GM23248 (cell line): ENCODE results near the gene GPR173. TPM values are rescaled to one million over a fixed set of nuclear protein-coding genes. Genes with fewer than 3 reads are reported as not detected.

Experiments
- DNase-seq: peaks from one replicate; pipeline ENCODE4 v3.0.0-alpha.2; 2015
- H2AFZ ChIP-seq: fragments of 200-600 bp; sonication (generic); 2 replicates; pipeline ENCODE4 v1.6.1; 2016; ENCODE audit warnings: antibody characterized with exemption
- H3F3A ChIP-seq: fragments of 200-600 bp; sonication (generic); 2 replicates; pipeline ENCODE4 v1.6.1; 2016; ENCODE audit warnings: mild to moderate bottlenecking, antibody characterized with exemption, mixed run types; ENCODE audit not compliant: insufficient read depth
- H3K27ac ChIP-seq: fragments of 200-600 bp; sonication (generic); 2 replicates; pipeline ENCODE4 v1.5.1; 2016; ENCODE audit warnings: mild to moderate bottlenecking
- H3K27me3 ChIP-seq: fragments of 200-600 bp; sonication (generic); replicated peaks from 2 replicates; pipeline ENCODE4 v1.6.1; 2016; ENCODE audit warnings: mild to moderate bottlenecking; ENCODE audit not compliant: insufficient read depth
- H3K36me3 ChIP-seq: fragments of 200-600 bp; sonication (generic); 2 replicates; pipeline ENCODE4 v1.6.1; 2016; ENCODE audit warnings: low read depth, mild to moderate bottlenecking
- H3K4me1 ChIP-seq: fragments of 200-600 bp; sonication (generic); 2 replicates; pipeline ENCODE4 v1.6.1; 2016; ENCODE audit warnings: mild to moderate bottlenecking; ENCODE audit not compliant: insufficient read depth
- H3K4me2 ChIP-seq: fragments of 200-600 bp; sonication (generic); one replicate; pipeline ENCODE4 v1.6.1; 2016; ENCODE audit warnings: mild to moderate bottlenecking; ENCODE audit not compliant: unreplicated experiment
- H3K4me3 ChIP-seq: fragments of 200-600 bp; sonication (generic); 2 replicates; pipeline ENCODE4 v1.5.1; 2016; ENCODE audit warnings: mild to moderate bottlenecking
- H3K79me2 ChIP-seq: fragments of 200-600 bp; sonication (generic); 2 replicates; pipeline ENCODE4 v1.6.1; 2016; ENCODE audit warnings: mild to moderate bottlenecking; ENCODE audit not compliant: insufficient read depth
- H3K9ac ChIP-seq: fragments of 200-600 bp; sonication (generic); 2 replicates; pipeline ENCODE4 v1.6.1; 2016; ENCODE audit warnings: mild to moderate bottlenecking
- H3K9me2 ChIP-seq: fragments of 200-600 bp; sonication (generic); 2 replicates; pipeline ENCODE4 v1.6.1; 2016; ENCODE audit warnings: mixed run types, mild to moderate bottlenecking, moderate library complexity; ENCODE audit not compliant: insufficient read depth
- H3K9me3 ChIP-seq: fragments of 200-600 bp; sonication (generic); one replicate; pipeline ENCODE4 v1.6.1; 2017; ENCODE audit warnings: low read depth
- H4K20me1 ChIP-seq: fragments of 200-600 bp; sonication (generic); 2 replicates; pipeline ENCODE4 v1.6.0; 2016; ENCODE audit not compliant: insufficient read depth
- EZH2 ChIP-seq: fragments of 200-600 bp; sonication (generic); IDR thresholded peaks from 2 replicates; pipeline ENCODE4 v1.6.1; 2018; ENCODE audit warnings: antibody characterized with exemption, mild to moderate bottlenecking; ENCODE audit not compliant: insufficient read depth, poor library complexity, severe bottlenecking
- EZH2phosphoT487 ChIP-seq: fragments of 200-600 bp; sonication (generic); IDR thresholded peaks from 2 replicates; pipeline ENCODE4 v1.6.1; 2018; ENCODE audit warnings: antibody characterized with exemption, moderate library complexity, mild to moderate bottlenecking, low read depth; ENCODE audit not compliant: insufficient read depth
- WGBS, 2 experiments: methylation state at CpG; one replicate each; pipeline ENCODE4 v1.1.6; 2015 to 2017; ENCODE audit warnings: low lambda C conversion rate in 2 of 2, low coverage in 1 of 2; ENCODE audit errors: missing lambda C conversion rate in 2 of 2; 5-methylcytosine and 5-hydroxymethylcytosine counted together
- in situ Hi-C: fragments of 300-500 bp; cut with MboI; formaldehyde crosslinking; loops from 2 replicates; pipeline ENCODE4 v1.15.0; 2020
- polyA plus RNA-seq: library from polyadenylated mRNA; unstranded; fragments of >200 nt; fragmentation: Nextera tagmentation; extraction: Ambion mirVana; gene quantifications from 2 replicates; pipeline ENCODE4 v1.2.1, GENCODE V29; 2016
- total RNA-seq: library from RNA; depleted of rRNA; stranded (reverse); fragments of >200 nt; shearing (Covaris generic); gene quantifications from 2 replicates; pipeline ENCODE4 v1.2.3, GENCODE V29; 2014

Gene GPR173
- total and polyA plus RNA-seq, 2 experiments from 2014 or later = 0.24 to 0.86 TPM

GRCh38 chrX:53093748-53094581, 45.4 kb downstream of the GPR173 start, which contains the start of gene KANTR:
TSS of gene KANTR (plus strand) at chrX:53094142. CDS start at chrX:53124273, 30,131 bp downstream.
- H2AFZ ChIP-seq = peak within 1 kb of the TSS; percentile 93
- no peaks in the 10 kb centered on the region for H3K79me2 ChIP-seq
- H3K9me3 ChIP-seq = no peaks in the 10 kb centered on the region
- H3F3A ChIP-seq = peaks cover 7% of the 10 kb centered on the region
- TF ChIP-seq EZH2phosphoT487 = no peak
- TF ChIP-seq EZH2 = no peak
- peak within 1 kb of the TSS; percentile 87 for H3K27ac ChIP-seq
- peaks cover 5% of the 10 kb centered on the region; the same call in 1 of the 2 replicates for H3K4me1 ChIP-seq
- DNase-seq = peak; percentile 94
- H3K4me2 ChIP-seq = peak within 1 kb of the TSS; percentile 84
- no peaks in the 10 kb centered on the region for H3K9me2 ChIP-seq
- in situ Hi-C loops = no loop called here
- no peaks in the 10 kb centered on the region for H3K36me3 ChIP-seq
- WGBS, 2 experiments = 1 to 2% methylated on average over 22 to 38 of the region's 67 CpGs
- H3K9ac ChIP-seq = peak within 1 kb of the TSS; percentile 85
- peak within 1 kb of the TSS; percentile 89 for H3K4me3 ChIP-seq
- H3K27me3 ChIP-seq = no peaks in the 10 kb centered on the region
- H4K20me1 ChIP-seq = no peaks in the 10 kb centered on the region

GRCh38 chrX:53094582-53094905, 46.0 kb downstream of the GPR173 start:
- DNase-seq = no peak
- Histone ChIP-seq H3K79me2 (no peaks in the 10 kb centered on the region), H3K27ac (peak overlapping the region; percentile 80), H3K9me2 (no peaks in the 10 kb centered on the region), H3K9ac (peak overlapping the region; percentile 85), H3K4me3 (peak overlapping the region; percentile 89), H3K36me3 (no peaks in the 10 kb centered on the region), H3K27me3 (no peaks in the 10 kb centered on the region), H3K4me2 (peak overlapping the region; percentile 75), H3K9me3 (no peaks in the 10 kb centered on the region), H4K20me1 (no peaks in the 10 kb centered on the region), H3F3A (peaks cover 4% of the 10 kb centered on the region; the same call in 1 of the 2 replicates), H2AFZ (peak overlapping the region; percentile 93), H3K4me1 (peaks cover 5% of the 10 kb centered on the region; the same call in 1 of the 2 replicates)
- TF ChIP-seq EZH2phosphoT487 (no peak), EZH2 (no peak)
- WGBS, 2 experiments = 0 to 1% methylated on average over 1 to 5 of the region's 5 CpGs
- in situ Hi-C loops = no loop called here

- Histone ChIP-seq H3K79me2 (no peaks in the 10 kb centered on the region), H3K4me3 (no peak overlapping the region), H4K20me1 (no peaks in the 10 kb centered on the region), H3K9ac (no peak overlapping the region), H3K36me3 (no peaks in the 10 kb centered on the region), H3K4me1 (peaks cover 5% of the 10 kb centered on the region; the same call in 1 of the 2 replicates), H3K27ac (no peak overlapping the region), H3K9me2 (no peaks in the 10 kb centered on the region), H3K9me3 (no peaks in the 10 kb centered on the region), H3F3A (peaks cover 4% of the 10 kb centered on the region; the same call in 1 of the 2 replicates), H2AFZ (no peak overlapping the region), H3K4me2 (no peak overlapping the region), H3K27me3 (no peaks in the 10 kb centered on the region)
- no peak for DNase-seq
- 86 to 87% methylated on average over 3 of the region's 3 CpGs for WGBS, 2 experiments
- TF ChIP-seq EZH2phosphoT487 (no peak), EZH2 (no peak)
- in situ Hi-C loops = no loop called here
Measured at GRCh38 chrX:53095796-53096195, 47.2 kb downstream of the GPR173 start.

DNA sequence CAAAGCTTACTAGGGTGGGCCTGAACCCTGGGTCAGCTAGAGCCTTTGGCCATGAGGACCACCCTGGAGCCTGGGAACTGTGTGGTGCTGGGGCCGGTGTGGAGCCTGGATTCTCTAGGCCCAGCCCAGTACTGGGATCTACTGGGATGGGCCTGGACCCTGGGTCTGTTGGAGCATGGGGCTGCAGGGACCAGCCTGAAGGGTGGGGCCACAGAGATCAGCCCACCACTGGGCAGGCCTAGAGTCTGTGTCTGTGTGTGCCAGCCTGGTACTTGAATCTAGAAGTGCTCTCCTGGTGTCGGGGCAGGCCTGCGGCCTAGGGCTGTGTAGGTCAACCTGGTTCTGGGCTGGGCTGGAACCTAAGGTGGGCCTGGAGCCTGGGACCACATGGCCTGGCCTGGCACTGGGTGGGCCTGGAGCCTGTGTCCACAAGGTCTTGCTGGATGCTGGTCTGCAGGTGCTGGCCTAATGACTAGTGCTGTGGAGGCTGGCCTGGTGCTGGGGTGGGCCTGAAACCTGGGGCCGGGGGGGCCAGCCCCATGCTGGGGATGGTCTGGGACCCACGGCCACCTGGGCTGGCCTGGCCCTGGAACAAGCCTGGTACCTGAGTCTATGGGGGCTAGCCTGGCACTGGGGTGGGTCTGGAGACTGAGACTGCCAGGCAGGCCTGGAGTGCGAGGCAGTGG, 66.4 kb downstream of the GPR173 start:
- Histone ChIP-seq H3K79me2 (no peaks in the 10 kb centered on the region), H3F3A (no peaks in the 10 kb centered on the region), H3K9me3 (no peaks in the 10 kb centered on the region), H3K4me3 (no peak overlapping the region), H4K20me1 (no peaks in the 10 kb centered on the region), H3K9me2 (no peaks in the 10 kb centered on the region), H3K4me2 (no peak overlapping the region), H3K36me3 (no peaks in the 10 kb centered on the region), H2AFZ (no peak overlapping the region), H3K9ac (no peak overlapping the region), H3K27ac (no peak overlapping the region), H3K27me3 (no peaks in the 10 kb centered on the region), H3K4me1 (no peaks in the 10 kb centered on the region)
- TF ChIP-seq EZH2phosphoT487 (no peak), EZH2 (no peak)
- in situ Hi-C loops = no loop called here
- no peak for DNase-seq
- whole genome bisulfite sequencing, 2 experiments = 87 to 100% methylated on average over 1 to 4 of the region's 6 CpGs
